Uterus (tissue), 4 donors: ENCODE results near the gene SNTG2. TPM values are rescaled to one million over a fixed set of nuclear protein-coding genes. Genes with fewer than 3 reads are reported as not detected.

Experiments used
- DNase-seq, 2 donors: peaks; one replicate each; pipeline ENCODE4 v3.0.0-alpha.2; 2019 to 2020
- H3K27ac ChIP-seq, 2 donors: fragments of 200-600 bp; sonication (generic); 1 replicate in 1 of 2; 2 replicates in 1 of 2; pipeline ENCODE4 v1.5.1; 2016 to 2018
- H3K27me3 ChIP-seq, 2 donors: fragments of 200-600 bp; sonication (generic); one replicate each; pipeline ENCODE4 v1.5.1; 2018 to 2019; ENCODE audit warnings: control low read depth in 1 of 2
- H3K36me3 ChIP-seq, 2 donors: fragments of 200-600 bp; sonication (generic); one replicate each; pipeline ENCODE4 v1.5.1; 2019; ENCODE audit warnings: control low read depth in 1 of 2
- H3K4me1 ChIP-seq, 2 donors: fragments of 200-600 bp; sonication (generic); one replicate each; pipeline ENCODE4 v1.5.1; 2018 to 2019; ENCODE audit warnings: control low read depth in 1 of 2
- H3K4me3 ChIP-seq, 2 donors: fragments of 200-600 bp; sonication (generic); 1 replicate in 1 of 2; 2 replicates in 1 of 2; pipeline ENCODE4 v1.5.1; 2018 to 2019; ENCODE audit warnings: mild to moderate bottlenecking in 1 of 2
- H3K9me3 ChIP-seq, 2 donors: fragments of 200-600 bp; sonication (generic); one replicate each; pipeline ENCODE4 v1.5.1; 2019; ENCODE audit warnings: control low read depth in 1 of 2
- CTCF ChIP-seq, 4 experiments: fragments of 200-600 bp in 2 of 4; fragments of 450-650 bp in 2 of 4; sonication (generic) in 2 of 4; IDR thresholded peaks; one replicate each; pipeline ENCODE4 v1.5.1; 2016 to 2019; ENCODE audit warnings: antibody characterized with exemption in 4 of 4, mild to moderate bottlenecking in 2 of 4, moderate library complexity in 1 of 4
- POLR2A ChIP-seq, 2 donors: fragments of 450-650 bp; IDR thresholded peaks; one replicate each; pipeline ENCODE4 v1.6.1; 2016; ENCODE audit warnings: antibody characterized with exemption in 2 of 2, mild to moderate bottlenecking in 1 of 2, moderate library complexity in 1 of 2
- intact Hi-C: fragments of 100-400 bp; cut with DNase I; formaldehyde crosslinking; loops from one replicate; pipeline ENCODE4 v1.15.1; 2023; ENCODE audit warnings: low total_unique reads
- total RNA-seq, 4 donors: library from RNA; depleted of rRNA in 3 of 4; stranded (reverse); fragments of >200 nt in 3 of 4; gene quantifications; one replicate each; pipeline versions ENCODE4 v1.1.0 to v1.2.4, GENCODE V29; 2014 to 2023
- donor health status: DM: yes; HTN: yes; CAD: no.

The SNTG2 gene
- total RNA-seq, 4 donors from 2014 or later = 3.2 to 46.2 (median 31.4) TPM

GRCh38 chr2:1236606-1237005 is 286.0 kb downstream of the SNTG2 start:
- Histone ChIP-seq H3K27me3 (no peaks in the 10 kb centered on the region), H3K4me1 (no peaks in the 10 kb centered on the region), H3K27ac (no peak overlapping the region), H3K36me3 (no peaks in the 10 kb centered on the region), H3K4me3 (no peak overlapping the region), H3K9me3 (no peaks in the 10 kb centered on the region)
- TF ChIP-seq CTCF (IDR thresholded peaks at IDR 0.05) (no peak), POLR2A (IDR thresholded peaks at IDR 0.05) (no peak)
- no peak for DNase-seq
- intact Hi-C loops = no loop called here

- Histone ChIP-seq H3K4me1 (no peaks in the 10 kb centered on the region), H3K27ac (no peak overlapping the region), H3K36me3 (no peaks in the 10 kb centered on the region), H3K27me3 (no peaks in the 10 kb centered on the region), H3K4me3 (no peak overlapping the region), H3K9me3 (no peaks in the 10 kb centered on the region)
- TF ChIP-seq CTCF (IDR thresholded peaks at IDR 0.05) = no peak
- intact Hi-C loops = no loop called here
- no peak for DNase-seq
Measured at GRCh38 chr2:1237783-1238182, 287.1 kb downstream of the SNTG2 start.

GRCh38 chr2:1238598-1239138 is 288.0 kb downstream of the SNTG2 start:
- intact Hi-C loops = no loop called here
- TF ChIP-seq CTCF (IDR thresholded peaks at IDR 0.05) (no peak), POLR2A (IDR thresholded peaks at IDR 0.05) (no peak)
- Histone ChIP-seq H3K9me3 (no peaks in the 10 kb centered on the region), H3K27me3 (no peaks in the 10 kb centered on the region), H3K27ac (no peak overlapping the region), H3K4me3 (no peak overlapping the region), H3K36me3 (no peaks in the 10 kb centered on the region), H3K4me1 (no peaks in the 10 kb centered on the region)
- DNase-seq = no peak

- H3K4me1 ChIP-seq = no peaks in the 10 kb centered on the region
- no peaks in the 10 kb centered on the region for H3K36me3 ChIP-seq
- no peak overlapping the region for H3K4me3 ChIP-seq
- no peaks in the 10 kb centered on the region for H3K9me3 ChIP-seq
- no peak for DNase-seq
- H3K27me3 ChIP-seq = no peaks in the 10 kb centered on the region
- no peak overlapping the region for H3K27ac ChIP-seq
- no peak for TF ChIP-seq POLR2A (IDR thresholded peaks at IDR 0.05)
- TF ChIP-seq CTCF (IDR thresholded peaks at IDR 0.05) = no peak
- intact Hi-C loops = no loop called here
Measured at GRCh38 chr2:1245193-1245592, 294.5 kb downstream of the SNTG2 start.

GRCh38 chr2:1246239-1246638 is 295.6 kb downstream of the SNTG2 start:
- Histone ChIP-seq H3K27me3 (no peaks in the 10 kb centered on the region), H3K27ac (no peak overlapping the region), H3K4me1 (no peaks in the 10 kb centered on the region), H3K36me3 (no peaks in the 10 kb centered on the region), H3K9me3 (no peaks in the 10 kb centered on the region), H3K4me3 (no peak overlapping the region)
- DNase-seq = no peak
- TF ChIP-seq CTCF (IDR thresholded peaks at IDR 0.05) (no peak), POLR2A (IDR thresholded peaks at IDR 0.05) (no peak)
- intact Hi-C loops = no loop called here
